Mesenteric fat pad (tissue), 1 donor: ENCODE measurements around the gene KCNK17. TPM values are rescaled to one million over a fixed set of nuclear protein-coding genes. Genes with fewer than 3 reads are reported as not detected.

ENCODE experiments used
- DNase-seq: peaks from one replicate; pipeline ENCODE4 v3.0.0-alpha.2; 2020; ENCODE audit warnings: low spot score
- long read RNA-seq: library from polyadenylated mRNA; unstranded; transcript quantifications from one replicate; pipeline ENCODE4 v2.0.0, GENCODE V29; 2020
- total RNA-seq: library from RNA; stranded (reverse); fragmentation: NEBNext Ultra II Directional; extraction: Animal tissue kit (Norgen Biotek cat#: 25700); gene quantifications from one replicate; pipeline ENCODE4 v1.2.1, GENCODE V29; 2021
- donor health status: DM: yes; HTN: yes; CAD: no.

Gene KCNK17
- total RNA-seq = 0.19 TPM
- long read RNA-seq, partial matches to known transcripts = 0 of 1 reads
- long read RNA-seq, other reads (novel, unspliced or antisense) = 0 of 1 reads

DNA sequence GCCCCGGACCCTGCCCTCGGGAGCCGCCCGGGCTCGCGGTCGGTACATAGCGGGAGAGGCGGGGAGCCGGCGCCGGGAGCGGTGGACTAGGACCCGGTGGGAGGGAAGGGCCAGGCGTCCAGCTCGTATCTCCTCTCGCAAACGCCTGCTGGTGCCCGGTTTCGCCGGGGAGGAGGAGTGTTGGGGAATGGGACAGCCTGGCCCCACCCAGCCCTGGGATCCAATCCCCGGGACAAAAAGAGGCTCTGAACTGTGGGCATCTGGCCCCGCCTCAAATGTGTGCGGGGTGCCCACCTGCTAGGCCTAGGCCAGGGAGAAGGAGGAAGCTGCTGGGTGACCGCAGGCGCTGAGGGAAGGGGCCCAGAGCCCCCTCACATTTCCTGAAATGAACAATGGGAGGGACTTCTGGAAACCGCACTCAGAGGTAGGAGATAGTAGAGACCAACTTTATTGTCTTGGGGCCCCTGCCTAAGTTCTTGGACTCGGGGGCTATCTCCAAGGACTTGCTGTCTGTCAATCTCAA lies at the start of gene KCNK17:
KCNK17 (minus strand) TSS at position 147 of the 523 bp plus-strand sequence; CDS start at position 48, 99 bp downstream.
- no peak for DNase-seq

- DNase-seq = peak; percentile 30
These were observed 49.1 kb upstream of the KCNK17 start for GRCh38 chr6:39363280-39363679.

DNA sequence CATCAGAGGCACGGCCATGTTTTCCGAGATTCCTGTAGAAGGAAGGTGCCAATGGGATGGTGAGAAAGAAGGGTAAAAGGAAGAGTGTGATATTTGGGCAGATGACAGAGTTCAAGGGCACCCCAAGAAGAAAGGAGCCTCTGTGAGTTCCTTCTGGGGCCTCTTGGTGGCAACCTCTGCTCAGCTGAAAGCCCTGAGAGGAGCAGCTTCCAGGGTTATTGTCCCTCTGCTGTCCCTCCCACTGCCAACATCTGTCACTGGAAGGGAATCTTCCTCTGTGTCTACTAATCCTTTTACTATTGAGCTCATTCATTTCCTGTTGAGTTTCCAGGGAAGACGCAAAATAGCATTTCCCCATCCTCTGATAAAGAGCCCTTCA lies 48.3 kb upstream of the KCNK17 start:
- no peak for DNase-seq

DNA sequence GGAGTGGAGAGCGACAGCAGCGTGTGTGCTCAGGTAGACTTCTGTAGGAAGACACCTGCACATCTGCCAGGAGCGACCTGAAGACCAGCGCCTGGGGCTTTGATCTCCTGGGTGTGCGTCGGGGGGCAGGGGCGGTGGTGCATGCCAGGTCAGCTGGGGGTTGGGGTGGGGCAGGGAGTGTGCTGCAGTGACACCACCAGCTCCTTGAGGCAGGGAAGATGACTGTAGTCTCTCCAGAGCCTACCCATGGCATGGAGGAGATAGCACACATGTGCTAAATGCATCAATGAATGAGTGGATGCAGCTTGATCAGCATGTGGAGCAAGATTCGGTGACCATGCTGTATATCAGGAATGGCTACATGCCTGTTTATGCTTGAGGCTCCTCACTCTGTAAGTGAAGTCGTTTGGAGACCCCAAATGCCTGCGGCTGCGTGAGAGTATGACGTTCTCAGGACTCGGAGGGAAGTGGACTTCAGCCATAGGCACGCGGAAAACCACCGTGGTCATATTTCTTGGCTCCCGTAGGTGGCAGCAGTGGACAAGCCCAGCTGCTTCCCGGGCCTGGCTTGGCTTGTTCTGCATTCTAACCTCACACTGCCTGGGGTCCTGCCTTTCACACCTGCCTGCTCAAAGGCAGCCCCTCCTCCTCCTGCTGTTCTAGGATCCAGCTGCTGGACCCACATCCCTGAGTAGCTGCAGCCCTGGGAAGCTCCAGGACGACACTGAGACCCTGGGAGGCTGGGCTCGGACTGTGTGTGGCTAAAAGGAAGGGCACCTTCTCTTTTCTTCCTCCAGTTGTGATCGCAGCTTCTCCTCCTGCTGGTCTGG lies 47.7 kb upstream of the KCNK17 start:
- DNase-seq = peak; percentile 90

- DNase-seq = peak; percentile 64
These were observed 46.2 kb upstream of the KCNK17 start for GRCh38 chr6:39360378-39360777.

- peak; percentile 57 for DNase-seq
These were observed 43.9 kb upstream of the KCNK17 start for GRCh38 chr6:39357998-39358686.

DNA sequence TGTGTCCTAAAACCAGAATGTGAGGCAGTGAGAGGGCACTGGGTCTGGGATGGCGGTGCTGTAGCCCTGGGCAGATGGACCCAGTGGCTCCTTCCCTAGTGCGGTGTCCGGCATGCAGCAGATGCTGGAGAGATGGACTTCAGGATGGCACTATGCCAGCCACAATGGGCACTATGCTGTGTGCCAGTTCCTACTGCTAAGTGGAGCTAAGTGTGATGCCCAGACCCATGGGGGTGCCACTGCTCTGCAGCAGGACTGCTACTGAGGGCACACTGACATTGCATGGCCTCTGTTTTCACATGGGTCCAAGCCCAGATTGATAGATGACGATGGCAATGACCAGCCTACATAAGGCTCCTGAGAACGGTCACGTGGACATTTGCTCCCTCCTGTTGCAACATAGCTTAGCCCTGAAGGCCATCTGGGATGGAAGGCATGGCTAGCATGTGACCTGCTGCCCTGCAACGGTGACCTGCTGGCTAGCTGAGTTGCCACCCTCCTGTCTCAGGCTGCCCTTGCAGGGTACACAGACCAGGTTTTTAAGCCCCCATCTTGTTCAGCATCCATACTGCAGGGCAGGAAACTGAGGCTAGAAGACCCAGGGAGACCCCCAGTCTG lies 39.6 kb upstream of the KCNK17 start:
- no peak for DNase-seq

- no peak for DNase-seq
These were observed 36.7 kb upstream of the KCNK17 start for GRCh38 chr6:39350723-39351505.

- no peak for DNase-seq
These were observed 34.5 kb upstream of the KCNK17 start for GRCh38 chr6:39348740-39349139.

- DNase-seq = no peak
These were observed 33.8 kb upstream of the KCNK17 start for GRCh38 chr6:39347906-39348585.

DNA sequence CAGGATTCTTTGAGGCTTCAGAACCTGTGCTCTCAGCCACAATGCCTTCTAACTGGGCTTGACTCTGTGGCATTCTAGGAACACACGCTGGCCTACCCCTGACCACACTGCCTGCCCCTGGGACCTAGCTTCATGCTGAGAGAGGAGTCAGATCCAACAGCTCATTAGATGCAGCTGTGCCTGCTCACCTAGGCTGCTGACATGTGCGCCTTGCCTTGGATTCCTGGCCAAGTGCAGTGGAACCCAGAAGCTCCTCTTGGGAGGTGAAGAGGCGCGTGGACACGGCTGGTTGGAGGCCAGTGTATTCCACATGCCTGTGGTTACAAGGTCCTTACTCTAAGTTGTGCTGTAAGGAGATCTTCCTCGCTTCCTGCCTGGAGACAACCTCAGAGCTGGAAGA lies 33.0 kb upstream of the KCNK17 start:
- DNase-seq = no peak

- DNase-seq = no peak
These were observed 30.6 kb upstream of the KCNK17 start for GRCh38 chr6:39344821-39345280.

GRCh38 chr6:39343396-39343870 lies 29.2 kb upstream of the KCNK17 start:
- DNase-seq = no peak

GRCh38 chr6:39342692-39343395 lies 28.6 kb upstream of the KCNK17 start:
- no peak for DNase-seq

GRCh38 chr6:39341937-39342336 lies 27.7 kb upstream of the KCNK17 start:
- DNase-seq = no peak

GRCh38 chr6:39341352-39341751 lies 27.1 kb upstream of the KCNK17 start:
- DNase-seq = no peak

GRCh38 chr6:39339868-39340550 lies 25.8 kb upstream of the KCNK17 start:
- no peak for DNase-seq

GRCh38 chr6:39339096-39339867 lies 25.1 kb upstream of the KCNK17 start:
- no peak for DNase-seq
